Stimulated activated CD4-positive, alpha-beta T cell treated with anti-CD3 and anti-CD28 coated beads, Interleukin-1b, Interleukin-23, amount 100 ng/mL, for 24 hours (primary cell): Measurements from ENCODE around the gene USP6.
"Not testable (repeated sequence)": the region's sequence is repeated elsewhere in the genome, so short reads cannot be mapped to it uniquely, and the experiment has no call there.

Experiments used
- DNase-seq, 4 experiments: peaks; one replicate each; pipeline ENCODE4 v3.0.0-alpha.2; 2020; ENCODE audit warnings: low read depth in 4 of 4, low spot score in 1 of 4

USP6 gene

GRCh38 chr17:5115673-5116651, at the start of gene USP6:
Gene USP6, plus strand, starts transcription at chr17:5116032. Its CDS starts 14,336 bp downstream, at chr17:5130368.
- DNase-seq: no peak

DNA sequence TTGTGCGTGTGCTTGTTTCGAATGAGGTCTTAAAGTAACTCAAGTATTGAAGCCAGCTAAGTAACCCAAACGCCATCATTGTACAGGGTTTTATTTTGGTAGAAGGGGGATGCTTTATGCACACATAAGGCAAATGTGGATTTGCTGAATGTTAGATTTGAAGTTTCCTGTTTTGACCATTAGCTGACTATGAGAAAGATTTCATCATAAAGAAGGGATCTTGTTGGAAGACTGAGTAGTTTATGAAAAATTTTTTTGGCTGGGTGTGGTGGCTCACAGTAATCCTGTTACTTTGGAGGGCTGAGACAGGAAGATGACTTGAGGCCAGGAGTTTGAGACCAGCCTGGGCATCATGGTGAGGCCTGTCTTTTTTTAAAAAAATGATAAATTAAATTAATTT, 47.6 kb upstream of the USP6 start:
- DNase-seq: no peak

- DNase-seq: no peak
Observed at GRCh38 chr17:5069724-5070123, 46.1 kb upstream of the USP6 start.

- not testable (repeated sequence) for DNase-seq
Observed at GRCh38 chr17:5075472-5075871, 40.4 kb upstream of the USP6 start.

DNA sequence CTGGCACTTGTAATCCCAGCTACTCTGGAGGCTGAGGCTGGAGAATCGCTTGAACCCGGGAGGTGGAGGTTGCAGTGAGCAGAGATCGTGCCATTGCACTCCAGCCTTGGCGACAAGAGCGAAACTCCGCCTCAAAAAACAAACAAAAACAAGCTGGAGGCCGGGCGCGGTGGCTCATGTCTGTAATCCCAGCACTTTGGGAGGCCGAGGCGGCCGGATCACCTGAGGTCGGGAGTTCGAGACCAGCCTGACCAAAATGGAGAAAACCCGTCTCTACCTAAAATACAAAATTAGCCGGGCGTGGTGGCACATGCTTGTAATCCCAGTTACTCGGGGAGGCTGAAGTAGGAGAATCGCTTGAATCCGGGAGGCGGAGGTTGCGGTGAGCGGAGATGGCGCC, 38.6 kb upstream of the USP6 start:
- not testable (repeated sequence) for DNase-seq

GRCh38 chr17:5077781-5078105, 38.1 kb upstream of the USP6 start:
- DNase-seq: peak in 1 of 4 experiments; percentile 7

GRCh38 chr17:5078106-5079028, 37.5 kb upstream of the USP6 start, which contains the start of gene ZFP3:
Gene ZFP3, plus strand, starts transcription at chr17:5078467. Its CDS starts 13,038 bp downstream, at chr17:5091505.
- DNase-seq: peak; percentile 40 to 74 (median 60)

DNA sequence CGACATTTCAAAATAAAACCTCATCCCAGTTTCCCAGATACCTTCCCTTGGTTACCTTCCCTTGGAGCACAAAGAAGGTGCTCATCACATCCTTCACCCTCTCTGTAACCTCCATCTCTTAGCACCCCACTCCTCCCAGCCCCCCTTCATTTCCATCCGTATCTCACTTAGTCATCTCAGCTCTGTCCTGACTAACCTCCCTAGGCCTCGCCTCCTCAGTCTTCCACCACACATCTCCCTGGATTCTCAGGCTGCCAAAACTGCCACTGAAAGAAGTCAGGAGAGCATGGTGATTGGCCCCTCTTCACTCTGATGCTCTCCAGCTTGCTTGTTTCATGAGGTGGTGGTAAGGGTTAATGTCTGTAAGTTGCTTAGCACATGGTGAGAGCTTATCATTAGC, 35.2 kb upstream of the USP6 start:
- DNase-seq: no peak

DNA sequence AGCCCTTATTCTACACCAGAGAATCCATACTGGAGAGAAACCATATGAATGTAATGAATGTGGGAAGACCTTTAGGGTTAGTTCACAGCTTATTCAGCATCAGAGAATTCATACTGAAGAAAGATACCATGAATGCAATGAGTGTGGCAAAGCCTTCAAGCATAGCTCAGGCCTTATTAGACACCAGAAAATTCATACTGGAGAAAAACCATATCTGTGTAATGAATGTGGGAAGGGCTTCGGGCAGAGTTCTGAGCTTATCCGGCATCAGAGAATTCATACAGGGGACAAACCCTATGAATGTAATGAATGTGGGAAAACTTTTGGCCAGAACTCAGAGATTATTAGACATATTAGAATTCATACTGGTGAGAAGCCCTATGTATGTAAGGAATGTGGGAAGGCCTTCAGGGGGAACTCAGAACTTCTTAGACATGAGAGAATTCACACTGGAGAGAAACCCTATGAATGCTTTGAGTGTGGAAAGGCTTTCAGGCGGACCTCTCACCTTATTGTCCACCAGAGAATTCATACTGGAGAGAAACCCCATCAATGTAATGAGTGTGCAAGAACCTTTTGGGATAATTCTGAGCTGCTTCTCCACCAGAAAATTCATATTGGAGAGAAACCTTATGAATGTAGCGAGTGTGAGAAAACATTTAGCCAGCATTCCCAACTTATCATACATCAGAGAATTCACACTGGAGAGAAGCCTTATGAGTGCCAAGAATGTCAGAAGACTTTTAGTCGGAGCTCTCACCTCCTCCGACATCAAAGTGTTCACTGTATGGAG, 23.4 kb upstream of the USP6 start:
- DNase-seq: no peak

DNA sequence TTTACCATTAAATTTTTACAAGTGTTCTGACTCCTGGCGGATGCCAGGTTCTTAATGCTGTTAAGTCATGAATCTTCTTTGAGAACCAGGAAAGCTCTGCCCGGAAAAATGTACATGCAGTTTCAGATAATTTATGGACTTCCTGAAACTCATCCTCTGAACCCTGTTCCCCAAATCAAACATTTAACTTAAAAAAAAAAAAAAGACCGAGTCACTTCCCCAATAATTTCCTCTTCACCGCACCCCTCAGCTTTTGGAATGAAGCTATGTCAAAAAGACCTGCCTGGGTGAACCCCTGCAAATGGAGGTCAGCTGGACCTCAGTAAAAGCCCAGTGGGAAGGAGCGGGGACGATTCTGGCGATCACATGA, 19.1 kb upstream of the USP6 start:
- DNase-seq: no peak

- no peak for DNase-seq
Observed at GRCh38 chr17:5097101-5097834, 18.6 kb upstream of the USP6 start.

DNA sequence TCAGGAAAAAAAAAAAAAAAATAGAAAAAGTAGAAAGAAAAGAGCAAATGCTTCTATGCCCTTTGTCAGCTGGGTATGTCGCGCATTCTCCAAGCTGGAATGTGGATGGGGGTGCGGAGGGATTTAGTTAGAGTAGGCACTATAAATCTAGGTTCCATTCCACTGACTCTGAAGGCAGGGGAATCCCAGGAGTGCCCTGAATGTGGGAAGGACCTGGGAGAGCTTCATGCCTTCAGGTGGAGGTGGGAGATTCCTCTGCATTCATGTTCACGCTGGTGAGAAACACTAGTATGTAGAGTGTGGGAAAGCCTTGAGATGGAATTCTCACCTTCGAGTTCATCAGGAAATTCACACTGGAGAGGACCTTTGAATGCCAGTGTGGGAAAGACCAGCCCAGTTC, 16.6 kb upstream of the USP6 start:
- no peak for DNase-seq

DNA sequence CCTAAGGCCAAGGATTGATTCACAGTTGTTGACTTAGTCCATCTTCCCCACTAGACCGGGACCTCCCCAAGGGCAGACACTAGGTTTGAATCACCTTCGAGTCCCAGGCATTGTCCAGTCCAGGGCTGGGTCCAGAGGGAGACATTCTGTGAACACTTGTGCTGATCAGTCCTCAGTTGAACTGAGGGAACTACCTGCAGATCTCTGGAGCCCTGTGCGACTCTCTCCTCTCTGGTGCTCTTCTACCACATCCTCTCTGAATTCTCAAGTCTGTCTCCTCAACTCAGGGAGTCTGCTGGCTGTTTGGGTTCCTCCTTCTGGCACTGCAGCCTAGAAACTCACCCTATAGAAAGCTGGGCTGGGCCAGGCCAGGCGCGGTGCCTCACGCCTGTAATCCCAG, 15.0 kb upstream of the USP6 start:
- DNase-seq: no peak

- no peak for DNase-seq
Observed at GRCh38 chr17:5110816-5111215, 5.0 kb upstream of the USP6 start.

GRCh38 chr17:5111402-5112204, 4.2 kb upstream of the USP6 start, which contains the start of gene ZNF232:
Gene ZNF232, minus strand, starts transcription at chr17:5111878. Its CDS starts 56 bp downstream, at chr17:5111822.
- peak; percentile 71 to 90 (median 85) for DNase-seq

- no peak for DNase-seq
Observed at GRCh38 chr17:5118219-5118618, 2.4 kb downstream of the USP6 start.

DNA sequence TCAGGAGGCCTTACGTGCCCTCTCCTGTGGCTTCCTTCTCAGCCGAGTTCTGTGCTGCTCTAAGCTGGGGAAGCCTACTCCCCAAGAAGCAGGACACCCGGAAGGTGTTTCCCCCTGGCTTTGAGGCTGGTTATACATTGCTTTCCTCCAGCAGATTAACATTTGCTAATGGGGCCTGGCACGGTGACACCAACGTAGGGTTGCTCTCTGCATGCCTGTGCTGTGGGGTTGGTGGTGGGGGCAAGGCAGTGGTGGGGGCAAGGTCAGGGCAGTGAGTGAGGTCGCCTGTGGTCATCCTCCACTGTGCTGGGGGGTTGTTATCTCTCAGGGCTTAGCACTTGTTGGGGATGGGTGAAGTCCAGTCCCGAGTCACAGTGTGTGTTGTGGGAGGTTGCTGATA, 4.2 kb downstream of the USP6 start:
- no peak for DNase-seq

DNA sequence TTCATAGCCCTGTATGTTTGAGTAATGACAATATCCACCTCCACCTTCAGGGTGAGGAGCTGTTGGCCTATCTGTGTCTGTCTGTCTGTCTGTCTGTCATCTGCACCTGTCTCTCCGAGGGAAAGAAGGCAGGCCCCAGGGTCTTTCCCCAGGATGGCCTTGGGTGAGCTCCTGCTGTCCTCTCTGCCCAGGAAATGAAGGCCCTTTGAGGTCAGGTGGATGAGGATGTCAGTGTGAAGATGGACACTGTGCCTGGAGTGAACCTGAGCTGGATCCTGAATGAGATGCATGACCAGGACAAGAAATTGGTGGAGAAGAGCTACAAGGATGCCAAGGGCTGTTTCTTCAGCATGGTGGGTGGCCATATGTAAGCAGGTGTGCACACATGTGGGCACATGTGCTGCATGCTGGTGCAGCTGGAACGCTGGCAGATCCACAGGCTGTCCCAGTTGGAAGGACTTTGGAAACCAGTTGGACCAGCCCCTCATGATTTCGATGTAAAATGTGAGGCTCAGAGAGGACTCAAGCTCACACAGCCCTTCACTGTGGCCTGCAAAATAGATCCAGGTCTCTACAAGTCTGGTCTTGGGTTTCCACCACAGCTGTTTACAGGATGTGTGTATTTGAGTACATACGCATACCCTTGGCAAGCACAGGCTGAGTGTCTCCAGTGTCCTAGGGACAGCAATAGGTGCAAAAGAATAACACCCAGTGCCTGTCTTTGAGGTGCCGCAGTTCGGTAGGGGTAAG, 4.8 kb downstream of the USP6 start:
- not testable (repeated sequence) for DNase-seq
